Measurements from ENCODE around the gene NTSR1. TPM values are rescaled to one million over a fixed set of nuclear protein-coding genes. Genes with fewer than 3 reads are reported as not detected.
A peak's percentile ranks its signal among the peaks of the same experiment; 100 is the strongest.

NTSR1 gene
- total and polyA plus RNA-seq, 2 of the 8 experiments (the other 6 are each of a cell fraction or from before 2014, with no cell fraction given): 0.53 to 0.89 TPM

DNA sequence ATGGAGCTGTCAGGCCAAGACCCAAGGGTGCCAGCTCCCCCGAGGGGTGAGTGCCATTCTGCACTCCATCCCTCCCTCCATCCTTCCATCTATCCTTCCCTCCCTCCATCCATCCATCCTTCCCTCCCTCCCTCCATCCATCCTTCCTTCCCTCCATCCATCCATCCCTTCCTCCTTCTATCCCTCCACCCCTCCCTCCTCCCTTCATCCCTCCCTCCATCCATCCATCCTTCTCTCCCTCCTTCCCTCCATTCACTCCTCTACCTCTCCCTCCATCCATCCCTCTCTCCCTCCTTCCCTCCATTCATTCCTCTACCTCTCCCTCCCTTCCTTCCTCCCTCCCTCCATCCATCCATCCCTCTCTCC is 46.3 kb downstream of the NTSR1 start:
- Histone ChIP-seq H3K23me2 (ENCODE audit: low read depth, low read length) (no peaks in the 10 kb centered on the region; the same call in 1 of the 2 replicates), H3K79me2 (ENCODE audit: control insufficient read depth in 1 of 2, insufficient read depth in 2 of 2, low read length in 2 of 2) (no peaks in the 10 kb centered on the region), H3K9ac (replicated peaks in 1 of 4; ENCODE audit: extremely low read depth in 1 of 4, low read depth in 3 of 4, low read length in 3 of 4) (no peak overlapping the region), H2AK5ac (ENCODE audit: low read depth, low read length) (no peak overlapping the region), H2AFZ (ENCODE audit: low read length) (no peak overlapping the region), H2BK12ac (ENCODE audit: low read depth, low read length) (0 out of 2 replicates have a peak overlapping the region, but pooled peaks have one; percentile 39), H4K8ac (ENCODE audit: extremely low read depth, insufficient read depth, low read length) (no peak overlapping the region), H2BK5ac (ENCODE audit: low read depth, low read length) (no peak overlapping the region), H2BK120ac (replicated peaks; ENCODE audit: low read depth, low read length) (no peak overlapping the region), H2BK20ac (ENCODE audit: low read length) (no peak overlapping the region), H4K91ac (replicated peaks; ENCODE audit: insufficient read length, low read length) (no peak overlapping the region), H4K5ac (ENCODE audit: insufficient read length, low read depth, low read length) (no peak overlapping the region), H2BK15ac (ENCODE audit: low read length) (no peak overlapping the region), H3K56ac (replicated peaks; ENCODE audit: insufficient read length, low read depth, low read length) (no peak overlapping the region), H4K20me1 (replicated peaks in 1 of 2; ENCODE audit: control insufficient read depth in 1 of 2, insufficient read depth in 2 of 2, low read length in 2 of 2) (no peaks in the 10 kb centered on the region), H3K14ac (ENCODE audit: insufficient read length) (no peak overlapping the region), H3K27ac (ENCODE audit: low read depth, low read length) (no peak overlapping the region), H3K9me3 (ENCODE audit: insufficient read depth in 2 of 2, low read depth in 1 of 2, low read length in 1 of 2) (no peaks in the 10 kb centered on the region), H3K36me3 (ENCODE audit: control insufficient read depth in 2 of 4, insufficient read depth in 4 of 4, low read length in 3 of 4) (no peaks in the 10 kb centered on the region), H3K4me2 (ENCODE audit: insufficient read depth in 1 of 2, low read depth in 2 of 2, low read length in 2 of 2) (no peak overlapping the region), H3K4me1 (replicated peaks in 1 of 4; ENCODE audit: control insufficient read depth in 3 of 4, insufficient read depth in 4 of 4, low read length in 3 of 4) (peaks cover 0 to 10% (median 6%) of the 10 kb centered on the region in 4 experiments; a peak in 5 of 7 replicates), H3K18ac (ENCODE audit: extremely low read depth, low read length) (no peak overlapping the region), H3K79me1 (ENCODE audit: low read depth, low read length) (no peaks in the 10 kb centered on the region), H3K4ac (replicated peaks; ENCODE audit: insufficient read length, low read depth, low read length) (no peak overlapping the region), H3K4me3 (ENCODE audit: extremely low read depth in 1 of 4, insufficient read depth in 2 of 4, low read depth in 3 of 4, low read length in 4 of 4) (no peak overlapping the region), H3K23ac (ENCODE audit: insufficient read length) (no peak overlapping the region), H3K27me3 (replicated peaks in 1 of 4; ENCODE audit: control insufficient read depth in 3 of 4, extremely low read depth in 1 of 4, insufficient read depth in 3 of 4, low read length in 3 of 4) (no peaks in the 10 kb centered on the region; a peak in 2 of 7 replicates)
- DNase-seq (ENCODE audit: low read depth in 1 of 2, low spot score in 2 of 2) (no peak), FAIRE-seq (no peak)
- TF ChIP-seq PHF8 (conservative IDR thresholded peaks at IDR 0.05; ENCODE audit: low read depth, low read length) (no peak), NRF1 (IDR thresholded peaks at IDR 0.05; ENCODE audit: low read depth, low read length) (no peak), TAF1 (IDR thresholded peaks at IDR 0.05; ENCODE audit: low read depth, low read length) (no peak), SP4 (IDR thresholded peaks at IDR 0.05; ENCODE audit: low read length) (no peak), BACH1 (IDR thresholded peaks at IDR 0.05; ENCODE audit: low read length) (no peak), CBX8 (IDR thresholded peaks at IDR 0.05; ENCODE audit: borderline replicate concordance, low read depth, low read length) (no peak), MAX (IDR thresholded peaks at IDR 0.05) (no peak), EGR1 (IDR thresholded peaks at IDR 0.05; ENCODE audit: borderline replicate concordance, low read depth, low read length) (no peak), RAD21 (IDR thresholded peaks at IDR 0.05 in 1 of 2, conservative IDR thresholded peaks at IDR 0.05 in 1 of 2; ENCODE audit: low read depth in 2 of 2, low read length in 2 of 2) (no peak), BRCA1 (IDR thresholded peaks at IDR 0.05; ENCODE audit: low read depth, low read length) (no peak), SUZ12 (IDR thresholded peaks at IDR 0.05; ENCODE audit: low read length) (no peak), TAF7 (optimal IDR thresholded peaks at IDR 0.05; ENCODE audit: borderline replicate concordance, low read depth, low read length) (no peak)
- POLR2A ChIA-PET (ENCODE audit: partially characterized antibody): interaction anchor here (1.6 kb wide), 1 partner anchor 26 kb away, joined by 3 read pairs; no protein-coding TSS in a partner anchor
- 71% methylated on average over 1 of the region's 1 CpG; no CpG with 5 or more reads in 1 of the 2 experiments for WGBS, 2 experiments (ENCODE audit: extremely low coverage in 1 of 2, insufficient coverage in 1 of 2, insufficient read length in 1 of 2, insufficient replicate concordance in 2 of 2, low coverage in 1 of 2, low lambda C conversion rate in 2 of 2, missing lambda C conversion rate in 1 of 2)
- CTCF ChIA-PET (ENCODE audit: partially characterized antibody): no interaction called here
